T-helper 17 cell (primary cell): ENCODE measurements around the gene CNNM4. TPM values are rescaled to one million over a fixed set of nuclear protein-coding genes. Genes with fewer than 3 reads are reported as not detected.
A peak's percentile ranks its signal among the peaks of the same experiment; 100 is the strongest.

Source experiments
- ATAC-seq: fragments of 150-1000 bp; cut with Tn5 transposase; 2 replicates; pipeline ENCODE4 v1.10.0; 2021; ENCODE audit warnings: mild to moderate bottlenecking, moderate library complexity
- DNase-seq, 3 donors: peaks; one replicate each; pipeline versions ENCODE4 v3.0.0 to v3.0.0-alpha.2; 2020 to 2021
- H3K9me3 ChIP-seq: one replicate; pipeline ENCODE4 v1.7.0; 2013; ENCODE audit warnings: low read length, mild to moderate bottlenecking; ENCODE audit not compliant: control insufficient read depth, poor library complexity, severe bottlenecking
- H3K27ac Mint-ChIP-seq: one replicate; pipeline ENCODE4 v1.8.0; 2022; ENCODE audit warnings: mild to moderate bottlenecking, moderate library complexity, mixed read lengths
- H3K27me3 Mint-ChIP-seq: one replicate; pipeline ENCODE4 v1.8.0; 2022; ENCODE audit warnings: mixed read lengths
- H3K36me3 Mint-ChIP-seq: one replicate; pipeline ENCODE4 v1.8.0; 2022; ENCODE audit warnings: low read depth, mixed read lengths
- H3K4me1 Mint-ChIP-seq: one replicate; pipeline ENCODE4 v1.8.0; 2022; ENCODE audit warnings: mild to moderate bottlenecking, mixed read lengths
- H3K4me3 Mint-ChIP-seq: one replicate; pipeline ENCODE4 v1.8.0; 2022; ENCODE audit warnings: mild to moderate bottlenecking, moderate library complexity, mixed read lengths
- total RNA-seq, 4 donors: library from RNA in 2 of 4; stranded (reverse) in 2 of 4; gene quantifications; one replicate each; pipeline ENCODE4 v1.2.3 and lab custom pipeline; 2022 to 2026

The CNNM4 gene
- total RNA-seq, 2 donors from 2014 or later: 6.4 to 8.1 TPM

DNA sequence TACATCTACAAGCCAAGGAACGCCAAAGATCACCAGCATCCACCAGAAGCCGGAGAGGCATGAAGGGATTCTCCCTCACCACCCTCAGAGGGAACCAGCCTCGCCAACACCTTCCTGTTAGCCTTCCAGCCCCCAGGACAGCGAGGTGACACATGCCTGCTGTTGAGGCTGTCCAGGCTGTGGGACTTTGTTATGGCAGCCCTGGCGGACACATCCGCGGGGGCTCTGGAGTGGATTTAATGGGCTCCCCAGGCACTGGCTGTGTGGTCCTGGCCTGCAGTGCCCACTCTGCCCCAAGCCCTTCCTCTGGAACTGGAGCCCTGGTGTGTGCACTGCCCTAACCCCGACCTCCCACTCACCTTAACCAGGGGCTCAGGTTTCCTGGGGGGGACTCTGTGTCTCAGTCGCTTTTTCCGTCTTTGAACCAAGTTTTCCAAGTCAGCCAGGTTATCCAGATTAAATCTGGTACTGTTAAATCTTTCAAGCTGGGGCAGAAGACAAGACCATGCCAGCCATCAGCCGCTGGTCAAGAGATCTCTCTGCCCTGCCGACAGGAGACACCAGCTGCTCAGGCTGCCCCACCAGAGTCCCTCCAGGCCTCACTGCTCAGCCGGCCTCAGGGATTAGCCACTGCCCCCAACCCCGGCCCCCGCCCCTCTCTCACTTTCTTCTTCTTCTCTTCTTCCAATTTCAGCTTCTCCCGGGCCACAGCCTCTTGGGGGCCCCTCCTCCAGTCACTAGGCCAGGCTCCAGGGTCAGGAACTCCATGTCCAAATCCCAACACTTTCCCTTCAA, 81.2 kb downstream of the CNNM4 start:
- H3K4me3 Mint-ChIP-seq: no peak overlapping the region
- H3K27ac Mint-ChIP-seq: peak overlapping the region; percentile 68
- ATAC-seq (no peak), DNase-seq (no peak)
- no peaks in the 10 kb centered on the region for H3K9me3 ChIP-seq
- no peaks in the 10 kb centered on the region for H3K36me3 Mint-ChIP-seq
- peaks cover 15% of the 10 kb centered on the region for H3K4me1 Mint-ChIP-seq
- no peaks in the 10 kb centered on the region for H3K27me3 Mint-ChIP-seq

- Mint-ChIP-seq H3K4me1 (peaks cover 15% of the 10 kb centered on the region), H3K27ac (peak overlapping the region; percentile 84), H3K36me3 (no peaks in the 10 kb centered on the region), H3K4me3 (no peak overlapping the region), H3K27me3 (no peaks in the 10 kb centered on the region)
- no peaks in the 10 kb centered on the region for H3K9me3 ChIP-seq
- ATAC-seq (no peak), DNase-seq (no peak)
These were observed 81.9 kb downstream of the CNNM4 start for GRCh38 chr2:96842600-96842999.

DNA sequence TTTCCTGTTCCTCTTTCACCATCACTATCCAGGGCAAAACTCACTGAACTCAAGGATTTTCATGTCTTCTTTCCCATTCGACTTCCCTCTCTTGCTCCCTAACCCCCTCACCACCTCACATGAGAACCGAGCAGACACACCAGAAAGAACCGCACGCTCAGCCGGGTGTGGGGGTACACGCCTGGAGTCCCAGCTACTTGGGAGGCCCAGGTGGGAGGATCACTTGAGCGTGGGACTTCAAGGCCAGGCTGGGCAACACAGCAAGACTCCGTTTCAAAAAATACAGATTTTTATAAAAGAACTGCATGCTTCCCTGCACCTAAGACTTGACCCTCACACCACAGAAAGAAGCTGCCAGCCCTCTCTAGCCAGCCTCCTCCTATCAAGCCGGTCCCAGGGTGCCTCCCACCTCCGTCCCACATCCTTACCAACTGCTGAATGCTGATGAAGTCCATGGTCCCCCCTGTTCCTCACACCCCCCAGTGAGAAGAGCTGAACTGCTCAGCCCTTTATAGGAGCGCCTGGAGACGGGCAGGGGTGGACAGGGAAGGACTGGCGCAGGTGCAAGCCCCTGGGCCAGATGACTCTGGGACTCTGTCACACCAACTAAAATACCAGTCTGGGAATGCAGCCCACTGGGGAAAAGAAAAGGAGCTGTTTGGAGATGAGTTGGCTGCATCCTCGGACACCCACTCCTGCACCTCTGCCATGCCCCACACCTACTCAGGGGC, 83.0 kb downstream of the CNNM4 start, which contains the start of gene ANKRD23:
TSS of gene ANKRD23 (minus strand) at position 484 of the 731 bp plus-strand sequence. CDS start at position 455, 29 bp downstream.
- Mint-ChIP-seq H3K27ac (peak within 1 kb of the TSS; percentile 84), H3K4me1 (peaks cover 15% of the 10 kb centered on the region), H3K27me3 (no peaks in the 10 kb centered on the region), H3K36me3 (no peaks in the 10 kb centered on the region), H3K4me3 (no peak within 1 kb of the TSS)
- DNase-seq: no peak
- no peak for ATAC-seq
- no peaks in the 10 kb centered on the region for H3K9me3 ChIP-seq

GRCh38 chr2:96844405-96844808, 83.7 kb downstream of the CNNM4 start:
- H3K36me3 Mint-ChIP-seq: no peaks in the 10 kb centered on the region
- DNase-seq (no peak), ATAC-seq (no peak)
- H3K27me3 Mint-ChIP-seq: no peaks in the 10 kb centered on the region
- no peak overlapping the region for H3K4me3 Mint-ChIP-seq
- H3K4me1 Mint-ChIP-seq: peaks cover 12% of the 10 kb centered on the region
- H3K27ac Mint-ChIP-seq: peak overlapping the region; percentile 84
- no peaks in the 10 kb centered on the region for H3K9me3 ChIP-seq

GRCh38 chr2:96846825-96847224, 86.1 kb downstream of the CNNM4 start:
- no peaks in the 10 kb centered on the region for H3K9me3 ChIP-seq
- DNase-seq: no peak
- H3K27me3 Mint-ChIP-seq: no peaks in the 10 kb centered on the region
- H3K4me1 Mint-ChIP-seq: peaks cover 6% of the 10 kb centered on the region
- H3K27ac Mint-ChIP-seq: peak overlapping the region; percentile 27
- no peaks in the 10 kb centered on the region for H3K36me3 Mint-ChIP-seq
- no peak overlapping the region for H3K4me3 Mint-ChIP-seq
- ATAC-seq: no peak

DNA sequence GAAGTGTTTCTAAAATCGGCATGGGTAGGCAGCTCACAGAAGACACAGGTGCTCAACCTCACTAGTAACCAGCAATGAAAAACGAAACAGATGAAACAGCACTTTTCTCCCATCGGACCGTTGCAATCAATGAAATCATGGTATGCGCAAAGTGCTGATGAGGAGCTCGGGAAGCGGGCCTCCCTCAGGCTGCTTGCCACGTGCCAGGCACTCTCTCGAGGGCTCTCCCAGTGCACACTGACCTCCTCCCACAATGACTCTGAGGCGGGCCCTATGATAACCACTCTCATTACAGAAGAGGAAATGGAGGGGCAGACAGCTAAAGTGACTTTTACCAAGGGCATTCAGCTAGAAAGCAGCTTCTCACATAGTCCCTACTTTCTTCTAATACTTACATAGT, 86.9 kb downstream of the CNNM4 start:
- ATAC-seq (no peak), DNase-seq (no peak)
- no peaks in the 10 kb centered on the region for H3K9me3 ChIP-seq
- Mint-ChIP-seq H3K27me3 (no peaks in the 10 kb centered on the region), H3K36me3 (peaks cover 2% of the 10 kb centered on the region), H3K27ac (peak overlapping the region; percentile 27), H3K4me3 (no peak overlapping the region), H3K4me1 (peaks cover 4% of the 10 kb centered on the region)

DNA sequence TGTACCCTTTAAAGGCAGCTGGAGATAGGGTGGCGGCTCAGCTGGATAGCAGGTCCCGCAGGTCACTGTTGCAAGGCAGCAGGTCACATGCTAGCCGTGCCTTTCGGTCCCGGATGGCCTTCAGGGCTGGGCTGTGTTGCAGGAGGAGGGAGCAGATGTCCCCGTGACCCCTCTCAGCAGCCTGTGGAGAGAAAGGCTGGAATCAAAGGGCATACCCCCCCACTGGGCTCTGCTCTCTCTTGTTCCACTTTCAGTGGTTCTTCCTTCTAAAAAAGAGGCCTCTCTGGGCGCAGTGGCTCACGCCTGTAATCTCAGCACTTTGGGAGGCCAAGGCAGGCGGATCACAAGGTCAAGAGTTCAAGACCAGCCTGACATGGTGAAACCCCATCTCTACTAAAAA, 87.6 kb downstream of the CNNM4 start:
- peaks cover 2% of the 10 kb centered on the region for H3K36me3 Mint-ChIP-seq
- H3K4me3 Mint-ChIP-seq: no peak overlapping the region
- H3K27ac Mint-ChIP-seq: peak overlapping the region; percentile 27
- peaks cover 3% of the 10 kb centered on the region for H3K4me1 Mint-ChIP-seq
- no peaks in the 10 kb centered on the region for H3K27me3 Mint-ChIP-seq
- ATAC-seq (no peak), DNase-seq (no peak)
- no peaks in the 10 kb centered on the region for H3K9me3 ChIP-seq

DNA sequence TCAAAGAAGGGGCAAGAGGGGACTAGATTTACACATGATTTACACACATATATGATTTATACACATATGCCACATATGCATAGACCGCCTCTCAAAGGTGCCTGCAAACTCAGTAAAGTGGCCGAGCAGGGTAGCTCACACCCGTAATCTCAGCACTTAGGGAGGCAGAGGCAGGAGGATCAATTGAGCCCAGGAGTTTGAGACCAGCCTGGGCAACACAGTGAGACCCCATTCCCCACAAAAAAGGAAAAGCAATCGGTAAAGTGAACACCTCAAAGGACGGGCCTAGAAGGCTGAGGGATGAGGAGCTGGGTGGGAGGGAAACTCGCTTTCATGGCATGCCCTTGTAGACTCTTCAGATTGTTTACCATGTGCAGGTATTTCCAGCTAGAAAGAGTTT, 92.0 kb downstream of the CNNM4 start:
- no peaks in the 10 kb centered on the region for H3K9me3 ChIP-seq
- H3K27me3 Mint-ChIP-seq: no peaks in the 10 kb centered on the region
- H3K4me1 Mint-ChIP-seq: peaks cover 23% of the 10 kb centered on the region
- peaks cover 2% of the 10 kb centered on the region for H3K36me3 Mint-ChIP-seq
- peak overlapping the region; percentile 43 for H3K27ac Mint-ChIP-seq
- DNase-seq (no peak), ATAC-seq (no peak)
- no peak overlapping the region for H3K4me3 Mint-ChIP-seq

DNA sequence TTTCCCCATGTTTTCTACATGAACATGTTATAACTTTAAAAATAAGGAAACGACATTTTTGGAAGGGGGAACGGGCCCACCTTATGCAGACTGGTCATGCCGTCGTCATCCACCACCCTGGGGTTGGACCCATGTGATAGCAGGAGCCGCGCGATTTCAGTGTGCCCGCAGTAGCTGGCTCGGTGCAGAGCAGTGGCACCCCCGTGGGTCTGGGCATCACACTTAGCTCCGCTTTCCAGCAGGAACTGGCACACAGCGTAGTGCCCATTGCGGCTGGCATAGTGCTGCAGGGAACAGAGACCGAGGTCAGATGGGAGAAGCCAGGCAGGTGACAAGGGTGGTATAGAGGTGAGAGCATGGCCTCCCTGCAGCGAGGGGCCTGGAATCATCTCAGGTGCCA, 92.6 kb downstream of the CNNM4 start:
- Mint-ChIP-seq H3K4me1 (peaks cover 23% of the 10 kb centered on the region), H3K27me3 (no peaks in the 10 kb centered on the region), H3K36me3 (peaks cover 2% of the 10 kb centered on the region), H3K4me3 (no peak overlapping the region), H3K27ac (no peak overlapping the region)
- ATAC-seq (no peak), DNase-seq (no peak)
- H3K9me3 ChIP-seq: no peaks in the 10 kb centered on the region

DNA sequence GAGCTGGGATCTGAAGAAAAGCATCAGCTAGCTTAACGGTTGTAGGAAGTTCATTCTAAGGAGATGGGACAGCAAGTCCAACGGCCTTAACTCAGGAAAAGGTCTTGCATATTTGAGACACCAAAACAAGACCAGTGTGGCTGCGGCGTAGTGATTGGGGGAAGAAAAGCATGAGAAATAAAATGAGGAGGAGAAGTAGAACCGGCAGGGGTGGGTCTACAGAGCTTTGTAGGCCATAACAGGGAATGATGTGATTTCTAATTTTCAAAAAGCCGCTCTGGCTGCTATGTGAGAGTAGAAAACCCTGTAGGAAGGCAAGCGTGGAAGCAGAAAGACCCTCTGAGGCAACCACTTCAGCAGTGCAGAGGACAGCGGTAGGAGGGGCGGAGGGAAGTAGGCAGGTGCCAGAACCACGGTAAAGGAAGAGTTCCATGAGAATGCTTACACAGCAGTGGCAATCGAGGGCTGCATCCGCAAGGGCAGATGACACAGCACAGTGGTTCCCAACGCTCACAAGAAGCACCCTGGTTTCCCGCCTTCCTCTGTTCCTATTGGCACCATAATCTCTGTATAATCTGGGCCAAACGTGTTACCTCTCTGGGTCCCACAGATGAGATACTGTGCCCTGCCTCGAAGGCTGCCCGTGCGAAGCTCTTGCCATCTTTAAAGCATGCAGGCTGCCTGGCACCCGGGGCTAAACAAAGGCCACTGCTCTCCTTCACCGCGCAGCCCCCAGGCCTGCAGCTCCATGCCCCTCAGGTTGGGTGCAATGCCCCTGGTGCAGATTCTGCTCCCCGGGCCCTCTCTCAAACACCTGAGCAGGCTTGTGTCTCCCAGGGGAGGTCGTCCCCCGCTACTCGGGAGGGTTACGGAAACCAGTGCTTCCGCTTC, 96.3 kb downstream of the CNNM4 start:
- H3K9me3 ChIP-seq: no peaks in the 10 kb centered on the region
- Mint-ChIP-seq H3K27me3 (no peaks in the 10 kb centered on the region), H3K27ac (peak overlapping the region; percentile 89), H3K36me3 (peaks cover 5% of the 10 kb centered on the region), H3K4me3 (peak overlapping the region; percentile 93), H3K4me1 (peaks cover 35% of the 10 kb centered on the region)
- no peak for ATAC-seq
- DNase-seq: no peak

GRCh38 chr2:96857667-96858372, 97.1 kb downstream of the CNNM4 start, which contains the start of gene ANKRD39:
Gene ANKRD39 (minus strand): TSS chr2:96858016. CDS start chr2:96857987, 29 bp downstream.
- ATAC-seq: peak; percentile 94
- Mint-ChIP-seq H3K36me3 (peaks cover 2% of the 10 kb centered on the region), H3K27ac (peak within 1 kb of the TSS; percentile 89), H3K27me3 (no peaks in the 10 kb centered on the region), H3K4me1 (peaks cover 37% of the 10 kb centered on the region), H3K4me3 (peak within 1 kb of the TSS; percentile 93)
- H3K9me3 ChIP-seq: no peaks in the 10 kb centered on the region
- DNase-seq: peak; percentile 94 to 98 (median 97)

GRCh38 chr2:96859099-96859649, 98.5 kb downstream of the CNNM4 start:
- no peaks in the 10 kb centered on the region for H3K9me3 ChIP-seq
- H3K27me3 Mint-ChIP-seq: no peaks in the 10 kb centered on the region
- H3K36me3 Mint-ChIP-seq: peaks cover 2% of the 10 kb centered on the region
- H3K4me1 Mint-ChIP-seq: peaks cover 42% of the 10 kb centered on the region
- peak overlapping the region; percentile 93 for H3K4me3 Mint-ChIP-seq
- ATAC-seq (no peak), DNase-seq (no peak)
- H3K27ac Mint-ChIP-seq: peak overlapping the region; percentile 89
